ENCODE results near the gene GSX2. TPM values are rescaled to one million over a fixed set of nuclear protein-coding genes. Genes with fewer than 3 reads are reported as not detected.

The GSX2 gene
- total and polyA plus RNA-seq, 2 of the 8 experiments (the other 6 are each of a cell fraction or from before 2014, with no cell fraction given): not detected

DNA sequence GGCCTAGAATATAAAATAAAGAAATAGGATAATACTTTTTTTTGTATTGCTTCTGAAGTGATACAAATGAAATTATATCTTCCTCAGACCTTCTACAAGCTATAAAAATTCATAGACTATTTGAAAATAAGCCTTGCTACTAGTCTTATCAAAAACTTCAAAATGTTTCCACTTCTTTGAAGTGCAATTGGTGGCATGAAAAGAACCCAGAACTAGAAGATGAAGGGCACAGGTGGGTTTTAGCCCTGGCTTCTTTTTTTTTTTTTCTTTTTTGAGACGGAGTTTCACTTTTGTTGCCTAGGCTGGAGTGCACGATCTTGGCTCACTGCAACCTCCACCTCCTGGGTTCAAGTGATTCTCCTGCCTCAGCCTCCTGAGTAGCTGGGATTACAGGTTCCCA lies 44.2 kb downstream of the GSX2 start:
- Histone ChIP-seq H4K8ac (ENCODE audit: extremely low read depth, insufficient read depth, low read length) (no peak overlapping the region), H3K27ac (ENCODE audit: low read depth, low read length) (no peak overlapping the region), H3K36me3 (ENCODE audit: control insufficient read depth in 2 of 4, insufficient read depth in 4 of 4, low read length in 3 of 4) (no peaks in the 10 kb centered on the region), H3K23me2 (ENCODE audit: low read depth, low read length) (no peaks in the 10 kb centered on the region), H3K23ac (ENCODE audit: insufficient read length) (no peak overlapping the region), H4K20me1 (replicated peaks in 1 of 2; ENCODE audit: control insufficient read depth in 1 of 2, insufficient read depth in 2 of 2, low read length in 2 of 2) (no peaks in the 10 kb centered on the region), H3K4me2 (ENCODE audit: insufficient read depth in 1 of 2, low read depth in 2 of 2, low read length in 2 of 2) (no peak overlapping the region), H3K79me1 (ENCODE audit: low read depth, low read length) (no peaks in the 10 kb centered on the region), H4K91ac (replicated peaks; ENCODE audit: insufficient read length, low read length) (no peak overlapping the region), H3K56ac (replicated peaks; ENCODE audit: insufficient read length, low read depth, low read length) (no peak overlapping the region), H4K5ac (ENCODE audit: insufficient read length, low read depth, low read length) (no peak overlapping the region), H3K9me3 (ENCODE audit: insufficient read depth in 2 of 2, low read depth in 1 of 2, low read length in 1 of 2) (no peaks in the 10 kb centered on the region), H3K4me3 (ENCODE audit: extremely low read depth in 1 of 4, insufficient read depth in 2 of 4, low read depth in 3 of 4, low read length in 4 of 4) (no peak overlapping the region), H2BK12ac (ENCODE audit: low read depth, low read length) (no peak overlapping the region), H3K4me1 (replicated peaks in 1 of 4; ENCODE audit: control insufficient read depth in 3 of 4, insufficient read depth in 4 of 4, low read length in 3 of 4) (no peaks in the 10 kb centered on the region), H2AFZ (ENCODE audit: low read length) (no peak overlapping the region), H2BK20ac (ENCODE audit: low read length) (no peak overlapping the region), H3K4ac (replicated peaks; ENCODE audit: insufficient read length, low read depth, low read length) (no peak overlapping the region), H3K79me2 (ENCODE audit: control insufficient read depth in 1 of 2, insufficient read depth in 2 of 2, low read length in 2 of 2) (no peaks in the 10 kb centered on the region), H2BK120ac (replicated peaks; ENCODE audit: low read depth, low read length) (no peak overlapping the region), H2AK5ac (ENCODE audit: low read depth, low read length) (no peak overlapping the region), H3K14ac (ENCODE audit: insufficient read length) (no peak overlapping the region), H3K18ac (ENCODE audit: extremely low read depth, low read length) (no peak overlapping the region), H3K27me3 (replicated peaks in 1 of 4; ENCODE audit: control insufficient read depth in 3 of 4, extremely low read depth in 1 of 4, insufficient read depth in 3 of 4, low read length in 3 of 4) (no peaks in the 10 kb centered on the region), H2BK5ac (ENCODE audit: low read depth, low read length) (no peak overlapping the region), H3K9ac (replicated peaks in 1 of 4; ENCODE audit: extremely low read depth in 1 of 4, low read depth in 3 of 4, low read length in 3 of 4) (no peak overlapping the region), H2BK15ac (ENCODE audit: low read length) (no peak overlapping the region)
- POLR2A ChIA-PET (ENCODE audit: partially characterized antibody): no interaction called here
- no peak for FAIRE-seq
- no peak for DNase-seq (ENCODE audit: low read depth in 1 of 2, low spot score in 2 of 2)
- WGBS, 2 experiments (ENCODE audit: extremely low coverage in 1 of 2, insufficient coverage in 1 of 2, insufficient read length in 1 of 2, insufficient replicate concordance in 2 of 2, low coverage in 1 of 2, low lambda C conversion rate in 2 of 2, missing lambda C conversion rate in 1 of 2): 94% methylated on average over 2 of the region's 2 CpGs; no CpG with 5 or more reads in 1 of the 2 experiments
- CTCF ChIA-PET (ENCODE audit: partially characterized antibody): interaction anchor here (0.6 to 1.1 kb wide), 3 partner anchors 9 to 1613 kb away, joined by 3 to 4 read pairs (median 3); no protein-coding TSS in a partner anchor
- TF ChIP-seq KDM5A (IDR thresholded peaks at IDR 0.05; ENCODE audit: low read length) (no peak), CBX8 (IDR thresholded peaks at IDR 0.05; ENCODE audit: borderline replicate concordance, low read depth, low read length) (no peak), TCF12 (IDR thresholded peaks at IDR 0.05; ENCODE audit: low read depth, low read length) (no peak)

Data from H1 (cell line).